GM23248 (cell line): ENCODE data around the gene NIT1.

Experiments
- EZH2 ChIP-seq: fragments of 200-600 bp; sonication (generic); IDR thresholded peaks from 2 replicates; pipeline ENCODE4 v1.6.1; 2018; ENCODE audit warnings: antibody characterized with exemption, mild to moderate bottlenecking; ENCODE audit not compliant: insufficient read depth, poor library complexity, severe bottlenecking
- EZH2phosphoT487 ChIP-seq: fragments of 200-600 bp; sonication (generic); IDR thresholded peaks from 2 replicates; pipeline ENCODE4 v1.6.1; 2018; ENCODE audit warnings: antibody characterized with exemption, moderate library complexity, mild to moderate bottlenecking, low read depth; ENCODE audit not compliant: insufficient read depth

DNA sequence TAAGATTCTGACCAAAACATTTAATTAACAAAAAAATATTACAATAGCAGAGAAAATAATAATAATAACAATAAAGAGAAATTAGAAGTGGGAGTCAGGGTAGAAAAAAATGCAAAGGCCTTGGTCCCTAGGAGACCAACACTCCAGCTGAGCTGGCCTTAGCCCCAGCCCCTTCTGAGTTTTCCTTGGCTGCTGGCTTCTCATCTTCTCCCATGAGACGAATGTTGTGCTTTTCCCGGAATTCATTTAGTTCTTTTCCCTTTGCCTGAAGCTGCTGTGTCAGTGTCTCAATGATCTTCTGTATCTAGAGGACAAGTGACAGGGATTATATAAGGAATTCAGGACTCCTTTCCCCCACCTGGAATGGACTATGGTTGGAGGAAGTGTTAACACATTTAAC lies 17.3 kb upstream of the NIT1 start:
- no peak for TF ChIP-seq EZH2
- TF ChIP-seq EZH2phosphoT487, result no peak
